Ramos (cell line): ENCODE measurements around the gene JAZF1.

Source experiments
- in situ Hi-C: fragments of 300-500 bp; cut with MboI; formaldehyde crosslinking; loops from one replicate; pipeline ENCODE4 v1.14.3; 2022; ENCODE audit warnings: low sequenced_read_pairs; ENCODE audit not compliant: unreplicated experiment

The JAZF1 gene

GRCh38 chr7:28168393-28169158 lies 12.0 kb downstream of the JAZF1 start:
- in situ Hi-C loops: loop anchor here (25.0 kb wide), 1 partner anchor 2006 kb away; the partner anchor contains the start of gene NFE2L3

DNA sequence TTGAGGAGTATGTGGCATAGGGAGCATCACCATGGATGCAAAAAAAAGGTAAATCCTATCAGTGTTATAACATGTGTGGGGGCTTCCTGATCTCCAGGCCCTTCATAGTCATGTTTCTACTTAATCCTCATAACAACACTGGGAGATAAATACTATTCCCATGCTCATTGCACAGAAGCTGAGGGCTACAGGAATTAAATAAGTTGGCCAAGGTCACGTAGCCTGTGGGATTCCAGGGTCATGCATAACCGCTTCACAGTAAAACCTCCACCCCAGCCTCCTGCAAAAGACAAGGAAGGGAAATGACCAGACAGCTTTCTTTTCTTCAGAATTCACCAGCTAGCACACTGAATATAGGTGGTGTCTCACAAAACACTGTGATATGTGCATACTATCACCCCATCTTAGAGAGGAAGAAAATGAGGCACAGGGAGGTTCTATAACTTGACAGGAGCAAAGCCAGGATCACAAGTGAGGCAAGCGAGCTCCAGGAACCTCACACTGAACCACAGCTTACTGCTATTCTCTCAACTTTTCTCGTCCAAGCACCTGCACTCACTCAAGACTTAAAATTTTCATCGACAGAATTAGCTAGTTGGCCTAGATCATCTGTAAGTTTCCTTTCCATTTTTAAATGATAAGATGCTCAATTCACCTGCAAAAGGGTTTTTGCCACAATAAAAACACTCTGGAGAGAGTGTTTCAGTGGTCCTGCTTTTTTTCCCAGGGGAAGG lies 13.4 kb downstream of the JAZF1 start:
- in situ Hi-C loops: loop anchor here (25.0 kb wide), 1 partner anchor 2005 kb away; the partner anchor contains the start of gene NFE2L3

GRCh38 chr7:28165961-28166955 lies 14.3 kb downstream of the JAZF1 start:
- in situ Hi-C loops: loop anchor here (25.0 kb wide), 1 partner anchor 2004 kb away; the partner anchor contains the start of gene NFE2L3

DNA sequence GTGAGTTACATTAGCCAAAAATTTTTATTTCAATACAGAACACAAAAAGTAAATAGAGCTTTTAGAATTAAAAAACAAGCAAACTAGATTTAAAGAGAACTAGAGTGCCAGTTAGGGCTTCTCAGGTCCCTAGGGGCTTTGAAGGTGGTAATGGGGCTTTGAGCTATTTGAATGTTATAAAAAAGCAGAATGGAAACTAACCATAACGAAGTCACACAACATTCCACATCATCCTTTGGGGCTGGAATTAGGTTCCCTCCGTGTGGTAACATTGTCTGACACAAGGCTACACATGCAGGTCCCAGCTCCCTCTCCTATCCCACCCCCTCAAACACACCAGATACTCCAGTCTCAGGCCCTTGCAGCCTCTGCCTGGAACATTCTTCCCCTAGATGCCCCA lies 15.3 kb downstream of the JAZF1 start:
- in situ Hi-C loops: loop anchor here (25.0 kb wide), 1 partner anchor 2003 kb away; the partner anchor contains the start of gene NFE2L3

- in situ Hi-C loops: loop anchor here (25.0 kb wide), 1 partner anchor 2002 kb away; the partner anchor contains the start of gene NFE2L3
Measured at GRCh38 chr7:28163949-28164348, 16.6 kb downstream of the JAZF1 start.

DNA sequence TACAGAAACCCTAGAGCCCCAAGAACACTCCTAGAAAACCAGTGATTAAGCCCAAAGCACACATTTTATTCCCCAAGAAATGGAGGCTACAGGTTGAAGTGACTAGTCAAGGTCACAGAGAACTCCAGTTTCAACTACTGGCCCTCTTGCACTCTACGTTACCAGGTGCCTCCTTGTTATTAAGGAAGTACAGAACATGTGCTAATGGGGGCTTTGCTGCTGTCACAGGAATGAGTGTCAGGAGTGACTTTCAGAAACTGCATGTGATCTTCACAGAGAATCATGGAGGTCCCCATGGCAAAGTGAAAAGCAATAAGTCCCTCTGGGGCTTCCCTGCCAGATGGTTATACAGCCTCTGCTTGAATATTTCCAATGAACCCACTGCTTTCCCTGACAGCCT lies 19.3 kb downstream of the JAZF1 start:
- in situ Hi-C loops: loop anchor here (25.0 kb wide), 1 partner anchor 1999 kb away; the partner anchor contains the start of gene NFE2L3

GRCh38 chr7:28160551-28160991 lies 20.0 kb downstream of the JAZF1 start:
- in situ Hi-C loops: loop anchor here (25.0 kb wide), 1 partner anchor 1998 kb away; the partner anchor contains the start of gene NFE2L3

DNA sequence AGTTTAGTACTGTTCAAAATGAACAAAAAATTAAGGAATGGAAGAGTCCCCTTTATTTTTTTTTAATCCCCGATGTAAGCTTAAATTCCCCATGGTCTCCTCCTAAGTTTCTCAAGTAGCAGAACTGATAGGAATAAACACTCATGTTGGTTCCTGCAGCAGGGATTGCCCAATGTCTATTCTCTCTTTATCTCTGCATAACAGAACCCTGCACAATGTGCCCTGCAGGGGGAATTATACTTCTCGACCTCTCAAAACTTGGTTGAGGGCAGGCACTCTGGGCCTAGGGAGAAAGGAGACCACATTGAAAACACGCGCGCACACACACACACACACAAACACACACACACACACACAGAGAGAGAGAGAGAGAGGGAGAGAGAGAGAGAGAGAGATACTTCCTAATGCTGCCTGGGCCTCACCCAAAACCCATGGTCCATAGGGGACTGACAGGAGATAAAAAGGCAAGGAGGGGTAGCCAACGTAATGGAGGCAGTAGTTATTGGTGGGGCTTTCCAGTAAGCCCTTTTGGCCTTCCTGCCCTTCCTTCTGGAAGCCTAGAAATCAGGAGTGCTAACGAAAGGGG lies 22.7 kb downstream of the JAZF1 start:
- in situ Hi-C loops: loop anchor here (25.0 kb wide), 1 partner anchor 1996 kb away; the partner anchor contains the start of gene NFE2L3

DNA sequence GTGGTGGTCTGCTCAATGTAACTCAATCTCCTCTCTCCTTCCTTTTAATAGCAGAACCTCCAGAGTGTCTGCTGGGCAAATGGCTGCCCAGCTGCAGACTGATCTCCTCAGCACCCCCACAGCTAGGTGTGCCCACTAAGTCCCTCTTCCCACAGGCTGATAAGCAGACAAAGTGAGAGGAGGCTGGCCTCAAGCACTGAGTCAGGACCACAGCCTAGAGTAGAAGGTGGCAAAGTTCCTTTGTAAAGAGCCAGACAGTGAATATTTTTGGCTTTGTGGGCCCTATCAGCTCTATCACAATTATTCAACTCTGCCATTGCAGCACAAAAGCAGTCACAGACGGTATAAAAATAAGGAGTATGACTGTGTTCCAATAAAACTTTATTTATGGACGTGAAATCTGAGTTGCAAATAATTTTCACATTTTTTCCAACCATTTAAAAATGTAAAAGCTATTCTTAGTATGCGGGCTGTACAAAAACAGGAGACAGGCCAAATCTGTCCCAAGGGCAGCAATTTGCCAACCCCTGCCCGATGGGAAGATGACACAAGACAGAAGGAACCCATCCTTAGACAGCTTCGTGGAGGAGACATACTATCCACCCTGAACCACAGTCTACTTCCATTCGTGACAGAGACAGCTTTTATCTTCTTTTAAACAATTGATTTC lies 23.4 kb downstream of the JAZF1 start:
- in situ Hi-C loops: loop anchor here (25.0 kb wide), 1 partner anchor 1995 kb away; the partner anchor contains the start of gene NFE2L3

GRCh38 chr7:28156401-28156800 lies 24.2 kb downstream of the JAZF1 start:
- in situ Hi-C loops: loop anchor here (25.0 kb wide), 1 partner anchor 1994 kb away; the partner anchor contains the start of gene NFE2L3

- in situ Hi-C loops: loop anchor here (25.0 kb wide), 1 partner anchor 1994 kb away; the partner anchor contains the start of gene NFE2L3
Measured at GRCh38 chr7:28155964-28156363, 24.6 kb downstream of the JAZF1 start.

DNA sequence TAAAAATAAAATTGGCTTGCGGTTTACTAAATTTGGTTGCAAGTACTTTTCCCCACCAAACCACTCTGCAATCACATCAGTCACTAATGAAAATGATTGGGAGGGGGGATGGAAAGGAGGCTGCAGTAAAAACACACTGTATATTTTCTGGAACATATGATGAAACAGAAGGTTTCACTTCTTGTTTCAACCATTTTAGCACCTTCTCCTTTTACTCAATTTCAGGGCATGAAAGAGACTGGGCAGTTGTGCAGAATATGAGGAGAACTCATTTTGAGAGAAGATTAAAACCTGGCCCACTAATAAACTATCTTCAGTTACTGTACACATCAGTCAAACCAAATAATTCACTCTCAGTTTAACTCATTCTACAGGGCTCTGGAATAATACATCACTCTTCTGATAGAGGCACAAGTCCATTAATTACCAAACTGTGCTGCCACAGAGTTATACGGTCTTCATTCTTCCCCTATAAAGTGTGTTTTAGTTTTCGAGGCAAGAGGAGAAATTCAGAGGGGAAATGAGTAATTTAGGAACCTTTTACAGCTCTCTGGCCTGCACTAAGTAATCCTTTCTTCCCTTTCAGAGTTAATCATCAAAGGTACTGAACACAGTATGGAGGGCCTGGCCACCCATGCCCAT lies 25.5 kb downstream of the JAZF1 start:
- in situ Hi-C loops: loop anchor here (25.0 kb wide), 1 partner anchor 1993 kb away; the partner anchor contains the start of gene NFE2L3

DNA sequence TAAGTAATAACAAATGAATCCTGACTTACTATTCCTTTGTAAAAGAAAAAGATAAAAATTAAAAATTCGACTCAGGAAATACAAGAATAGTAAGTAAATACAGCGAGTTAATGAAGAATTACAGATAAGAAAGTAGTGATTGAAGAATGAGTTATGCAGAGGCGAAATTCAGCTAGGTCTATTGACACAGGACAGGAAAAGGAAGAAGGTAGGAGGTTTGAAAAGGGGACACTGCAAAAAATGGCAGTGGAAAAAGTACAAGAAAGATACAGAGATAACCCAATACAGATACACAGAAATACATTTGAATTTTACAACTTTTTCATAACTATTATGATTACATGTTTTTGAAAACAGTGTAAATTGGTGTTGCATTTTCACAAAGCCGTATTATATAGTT lies 28.0 kb downstream of the JAZF1 start:
- in situ Hi-C loops: loop anchor here (25.0 kb wide), 1 partner anchor 1990 kb away; the partner anchor contains the start of gene NFE2L3

GRCh38 chr7:28151965-28152364 lies 28.6 kb downstream of the JAZF1 start:
- in situ Hi-C loops: loop anchor here (25.0 kb wide), 1 partner anchor 1990 kb away; the partner anchor contains the start of gene NFE2L3

- in situ Hi-C loops: loop anchor here (25.0 kb wide), 1 partner anchor 1987 kb away; the partner anchor contains the start of gene NFE2L3
Measured at GRCh38 chr7:28149291-28150101, 31.1 kb downstream of the JAZF1 start.

GRCh38 chr7:28145931-28146330 lies 34.7 kb downstream of the JAZF1 start:
- in situ Hi-C loops: no loop called here

DNA sequence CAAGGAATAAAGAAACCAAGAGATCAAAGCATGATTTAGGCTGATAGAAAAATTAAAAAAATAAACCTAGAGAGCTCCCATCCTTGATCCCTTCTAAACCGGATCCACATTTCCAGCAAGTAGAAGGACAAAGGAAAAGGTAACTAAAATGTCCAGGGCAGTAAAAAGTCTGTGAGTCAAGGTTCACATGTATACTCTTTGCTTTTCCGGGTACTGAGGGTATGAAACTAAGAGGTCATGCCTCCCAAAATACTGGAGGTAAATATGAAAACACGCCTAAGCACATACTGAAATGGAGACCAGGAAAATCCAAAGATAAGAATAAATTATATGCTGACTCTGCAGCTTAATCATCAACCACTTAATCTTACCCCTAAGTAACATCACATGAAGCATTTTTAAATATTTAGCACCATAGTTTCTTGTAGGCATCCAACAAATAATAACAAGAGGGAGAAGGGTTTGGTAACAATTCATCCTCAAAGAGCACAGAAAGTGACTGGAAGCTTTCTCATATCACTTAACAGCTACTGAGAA lies 35.4 kb downstream of the JAZF1 start:
- in situ Hi-C loops: no loop called here
